SK-N-SH treated with all-trans-retinoic acid at 6 μM for 48 hours (cell line): ENCODE results near the gene PRKG1.

ENCODE experiments used
- ATAC-seq: fragments of 200-7000 bp; cut with Tn5 transposase; 3 replicates; pipeline ENCODE4 v1.9.1; 2020; ENCODE audit warnings: mild to moderate bottlenecking, moderate library complexity
- ARNTL ChIP-seq: fragments of 450-650 bp; formaldehyde crosslinking; IDR thresholded peaks from 2 replicates; pipeline ENCODE4 v1.5.0; 2020; ENCODE audit warnings: low read depth, mild to moderate bottlenecking, moderate library complexity, borderline replicate concordance
- BACH2 ChIP-seq: fragments of 250-450 bp; sonication (Bioruptor Pico); IDR thresholded peaks from 2 replicates; pipeline ENCODE4 v1.9.0; 2021; ENCODE audit warnings: mild to moderate bottlenecking, borderline replicate concordance
- CREB5 ChIP-seq: fragments of 250-450 bp; sonication (Bioruptor Pico); IDR thresholded peaks from 2 replicates; pipeline ENCODE4 v1.5.1; 2020; ENCODE audit warnings: low read depth, mild to moderate bottlenecking, moderate library complexity
- ESRRG ChIP-seq: fragments of 250-450 bp; sonication (Bioruptor Pico); IDR thresholded peaks from 2 replicates; pipeline ENCODE4 v1.6.1; 2021; ENCODE audit warnings: mild to moderate bottlenecking
- GLIS3 ChIP-seq: fragments of 250-450 bp; sonication (Bioruptor Pico); IDR thresholded peaks from 2 replicates; pipeline ENCODE4 v1.5.0; 2020; ENCODE audit warnings: mild to moderate bottlenecking, moderate library complexity
- ISL1 ChIP-seq: fragments of 250-450 bp; sonication (Bioruptor Pico); IDR thresholded peaks from 2 replicates; pipeline ENCODE4 v2.1.2; 2022; ENCODE audit warnings: mild to moderate bottlenecking, moderate library complexity
- OSR1 ChIP-seq: fragments of 250-450 bp; sonication (Bioruptor Pico); IDR thresholded peaks from 2 replicates; pipeline ENCODE4 v1.8.0; 2022; ENCODE audit warnings: moderate library complexity, mild to moderate bottlenecking, inconsistent platforms
- POU6F1 ChIP-seq: fragments of 250-450 bp; sonication (Bioruptor Pico); IDR thresholded peaks from 2 replicates; pipeline ENCODE4 v1.8.0; 2021; ENCODE audit warnings: low read depth, mild to moderate bottlenecking, moderate library complexity, borderline replicate concordance
- PPARA ChIP-seq: fragments of 250-450 bp; sonication (Bioruptor Pico); IDR thresholded peaks from 2 replicates; pipeline ENCODE4 v1.5.0; 2020; ENCODE audit warnings: mild to moderate bottlenecking, borderline replicate concordance
- RARB ChIP-seq: fragments of 250-450 bp; sonication (Bioruptor Pico); IDR thresholded peaks from 2 replicates; pipeline ENCODE4 v1.8.0; 2021; ENCODE audit warnings: mild to moderate bottlenecking, moderate library complexity
- SNAI2 ChIP-seq: fragments of 250-450 bp; sonication (Bioruptor Pico); IDR thresholded peaks from 2 replicates; pipeline ENCODE4 v1.5.0; 2020; ENCODE audit warnings: mild to moderate bottlenecking, moderate library complexity
- TCF4 ChIP-seq: fragments of 250-450 bp; sonication (Bioruptor Pico); IDR thresholded peaks from 2 replicates; pipeline ENCODE4 v1.8.0; 2021; ENCODE audit warnings: mild to moderate bottlenecking, moderate library complexity, borderline replicate concordance
- TOX ChIP-seq: fragments of 250-450 bp; sonication (Bioruptor Pico); IDR thresholded peaks from 2 replicates; pipeline ENCODE4 v1.8.0; 2021; ENCODE audit warnings: mild to moderate bottlenecking, moderate library complexity, borderline replicate concordance
- TSHZ2 ChIP-seq: fragments of 250-450 bp; sonication (Bioruptor Pico); IDR thresholded peaks from 2 replicates; pipeline ENCODE4 v1.5.0; 2020; ENCODE audit warnings: mild to moderate bottlenecking, moderate library complexity
- ZC3H10 ChIP-seq: fragments of 250-450 bp; sonication (Bioruptor Pico); IDR thresholded peaks from 2 replicates; pipeline ENCODE4 v1.5.1; 2021; ENCODE audit warnings: mild to moderate bottlenecking, moderate library complexity
- ZFP3 ChIP-seq: fragments of 250-450 bp; sonication (Bioruptor Pico); IDR thresholded peaks from 2 replicates; pipeline ENCODE4 v1.5.0; 2020; ENCODE audit warnings: mild to moderate bottlenecking, moderate library complexity
- ZFP30 ChIP-seq: fragments of 450-650 bp; formaldehyde crosslinking; IDR thresholded peaks from 2 replicates; pipeline ENCODE4 v1.5.0; 2022; ENCODE audit warnings: mild to moderate bottlenecking, moderate library complexity
- ZNF565 ChIP-seq: fragments of 450-650 bp; formaldehyde crosslinking; conservative IDR thresholded peaks from 2 replicates; pipeline ENCODE4 v1.5.0; 2020; ENCODE audit warnings: low read depth, mild to moderate bottlenecking, moderate library complexity
- ZNF8 ChIP-seq: fragments of 450-650 bp; formaldehyde crosslinking; IDR thresholded peaks from 2 replicates; pipeline ENCODE4 v1.5.0; 2020; ENCODE audit warnings: mild to moderate bottlenecking, moderate library complexity
- TF ChIP-seq, protein P1 (sequence below): fragments of 250-450 bp; sonication (Bioruptor Pico); IDR thresholded peaks from 2 replicates; pipeline ENCODE4 v1.8.0; 2020; ENCODE audit warnings: mild to moderate bottlenecking, moderate library complexity, borderline replicate concordance
- TF ChIP-seq, protein P2 (sequence below): fragments of 250-450 bp; sonication (Bioruptor Pico); IDR thresholded peaks from 2 replicates; pipeline ENCODE4 v1.5.1; 2021; ENCODE audit warnings: mild to moderate bottlenecking, moderate library complexity

PRKG1 gene

DNA sequence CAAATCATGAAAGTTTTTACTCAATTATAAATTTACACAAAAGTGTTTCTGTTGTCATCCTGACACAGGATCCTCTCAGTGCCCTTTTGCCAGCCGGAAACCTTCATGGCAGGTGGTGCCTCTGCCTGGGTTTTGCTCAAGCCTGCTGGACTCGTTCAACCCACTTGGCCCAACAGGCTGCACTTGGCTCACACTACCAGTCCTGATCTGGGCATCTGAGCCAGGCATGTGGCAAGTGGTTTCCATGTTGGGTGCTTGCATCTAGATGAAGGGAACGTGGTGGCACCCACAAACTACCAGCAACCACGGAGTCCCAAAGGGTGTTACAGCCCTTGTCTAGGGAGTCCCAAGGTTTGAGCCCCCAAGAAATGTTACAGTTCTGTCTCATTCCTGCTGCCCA lies 787.4 kb downstream of the PRKG1 start:
- no peak for ATAC-seq
- no peak for TF ChIP-seq TOX (CRISPR knock-in tag)
- TF ChIP-seq ZNF565 (CRISPR knock-in tag): no peak
- TF ChIP-seq PPARA (CRISPR knock-in tag): no peak
- no peak for TF ChIP-seq TCF4 (CRISPR knock-in tag)

- no peak for ATAC-seq
- TF ChIP-seq RARB (CRISPR knock-in tag) (no peak), OSR1 (CRISPR knock-in tag) (no peak), ESRRG (CRISPR knock-in tag) (no peak), ZC3H10 (CRISPR knock-in tag) (no peak), GLIS3 (CRISPR knock-in tag) (no peak), ARNTL (CRISPR knock-in tag) (no peak), BACH2 (CRISPR knock-in tag) (no peak), ZNF565 (CRISPR knock-in tag) (no peak), SNAI2 (CRISPR knock-in tag) (no peak), PPARA (CRISPR knock-in tag) (no peak), POU6F1 (CRISPR knock-in tag) (no peak), ZNF8 (CRISPR knock-in tag) (no peak), ZFP30 (no peak), TCF4 (CRISPR knock-in tag) (no peak), CREB5 (no peak), TOX (CRISPR knock-in tag) (no peak), ISL1 (CRISPR knock-in tag) (no peak), ZFP3 (no peak)
- TF ChIP-seq, protein P1, sequence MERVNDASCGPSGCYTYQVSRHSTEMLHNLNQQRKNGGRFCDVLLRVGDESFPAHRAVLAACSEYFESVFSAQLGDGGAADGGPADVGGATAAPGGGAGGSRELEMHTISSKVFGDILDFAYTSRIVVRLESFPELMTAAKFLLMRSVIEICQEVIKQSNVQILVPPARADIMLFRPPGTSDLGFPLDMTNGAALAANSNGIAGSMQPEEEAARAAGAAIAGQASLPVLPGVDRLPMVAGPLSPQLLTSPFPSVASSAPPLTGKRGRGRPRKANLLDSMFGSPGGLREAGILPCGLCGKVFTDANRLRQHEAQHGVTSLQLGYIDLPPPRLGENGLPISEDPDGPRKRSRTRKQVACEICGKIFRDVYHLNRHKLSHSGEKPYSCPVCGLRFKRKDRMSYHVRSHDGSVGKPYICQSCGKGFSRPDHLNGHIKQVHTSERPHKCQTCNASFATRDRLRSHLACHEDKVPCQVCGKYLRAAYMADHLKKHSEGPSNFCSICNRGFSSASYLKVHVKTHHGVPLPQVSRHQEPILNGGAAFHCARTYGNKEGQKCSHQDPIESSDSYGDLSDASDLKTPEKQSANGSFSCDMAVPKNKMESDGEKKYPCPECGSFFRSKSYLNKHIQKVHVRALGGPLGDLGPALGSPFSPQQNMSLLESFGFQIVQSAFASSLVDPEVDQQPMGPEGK: no peak
- TF ChIP-seq, protein P2, sequence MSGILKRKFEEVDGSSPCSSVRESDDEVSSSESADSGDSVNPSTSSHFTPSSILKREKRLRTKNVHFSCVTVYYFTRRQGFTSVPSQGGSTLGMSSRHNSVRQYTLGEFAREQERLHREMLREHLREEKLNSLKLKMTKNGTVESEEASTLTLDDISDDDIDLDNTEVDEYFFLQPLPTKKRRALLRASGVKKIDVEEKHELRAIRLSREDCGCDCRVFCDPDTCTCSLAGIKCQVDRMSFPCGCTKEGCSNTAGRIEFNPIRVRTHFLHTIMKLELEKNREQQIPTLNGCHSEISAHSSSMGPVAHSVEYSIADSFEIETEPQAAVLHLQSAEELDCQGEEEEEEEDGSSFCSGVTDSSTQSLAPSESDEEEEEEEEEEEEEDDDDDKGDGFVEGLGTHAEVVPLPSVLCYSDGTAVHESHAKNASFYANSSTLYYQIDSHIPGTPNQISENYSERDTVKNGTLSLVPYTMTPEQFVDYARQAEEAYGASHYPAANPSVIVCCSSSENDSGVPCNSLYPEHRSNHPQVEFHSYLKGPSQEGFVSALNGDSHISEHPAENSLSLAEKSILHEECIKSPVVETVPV (CRISPR knock-in tag): no peak
Measured at GRCh38 chr10:51862149-51862548, 787.9 kb downstream of the PRKG1 start.

DNA sequence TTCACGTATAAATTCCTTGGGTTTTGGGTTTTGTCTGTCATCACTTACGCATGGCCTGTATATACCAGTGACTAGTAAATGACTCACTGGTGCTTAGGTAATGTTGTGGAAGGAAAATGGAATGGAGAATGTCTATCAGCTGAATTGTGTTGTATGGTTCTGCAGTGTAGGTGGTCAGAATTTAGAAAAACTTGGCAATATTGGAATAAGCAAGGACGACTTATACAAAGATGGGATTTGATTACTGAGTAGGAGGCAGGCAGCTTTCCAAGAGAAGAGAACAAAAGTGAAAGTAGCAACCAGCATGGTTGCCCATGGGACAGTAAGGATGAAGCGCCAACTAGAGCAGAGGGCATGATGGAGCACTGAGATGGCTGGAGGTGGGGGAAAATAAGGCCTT lies 793.7 kb downstream of the PRKG1 start:
- ATAC-seq: peak; percentile 79

More for the DNA sequence above, 793.7 kb downstream of the PRKG1 start:
- TF ChIP-seq TOX (CRISPR knock-in tag) (peak; percentile 26; the same call in 1 of the 2 replicates), TSHZ2 (CRISPR knock-in tag) (no peak), ZFP3 (peak; percentile 26; the same call in 1 of the 2 replicates)
- TF ChIP-seq, all 23 proteins: peak for 2
